HepG2 (cell line): ENCODE measurements around the gene ZBTB7B. TPM values are rescaled to one million over a fixed set of nuclear protein-coding genes. Genes with fewer than 3 reads are reported as not detected.

Experiments
- AKAP8 ChIP-seq: sonication (generic); formaldehyde crosslinking; IDR thresholded peaks from 2 replicates; pipeline ENCODE4 v1.5.1; 2020; ENCODE audit warnings: mild to moderate bottlenecking, missing genetic modification reagents
- CEBPB ChIP-seq: IDR thresholded peaks from 2 replicates; pipeline ENCODE4 v1.6.1; 2011; ENCODE audit warnings: low read depth, low read length, improper control_type of control experiment, borderline replicate concordance
- NFE2 ChIP-seq: sonication (generic); formaldehyde crosslinking; IDR thresholded peaks from 2 replicates; pipeline ENCODE4 v1.4.0; 2020; ENCODE audit warnings: missing genetic modification reagents
- NFE2L1 ChIP-seq: sonication (generic); formaldehyde crosslinking; IDR thresholded peaks from 2 replicates; pipeline ENCODE4 v1.4.0; 2020; ENCODE audit warnings: missing genetic modification reagents, mild to moderate bottlenecking, borderline replicate concordance
- NONO ChIP-seq, 2 experiments: fragments of 450-650 bp in 1 of 2; sonication (generic) in 1 of 2; formaldehyde crosslinking in 1 of 2; IDR thresholded peaks in 1 of 2; conservative IDR thresholded peaks in 1 of 2; 2 replicates each; pipeline versions ENCODE4 v1.6.1 to v1.8.0; 2017 to 2022; ENCODE audit warnings: mild to moderate bottlenecking in 1 of 2, missing genetic modification reagents in 1 of 2, moderate library complexity in 1 of 2
- SETDB1 ChIP-seq: sonication (generic); formaldehyde crosslinking; IDR thresholded peaks from 2 replicates; pipeline ENCODE4 v1.5.1; 2020; ENCODE audit warnings: missing genetic modification reagents, mild to moderate bottlenecking, borderline replicate concordance
- SRSF1 ChIP-seq: fragments of 200-400 bp; formaldehyde crosslinking; optimal IDR thresholded peaks from 2 replicates; pipeline ENCODE3; 2017; ENCODE audit warnings: mild to moderate bottlenecking, low read depth, low read length, moderate library complexity
- STAT5B ChIP-seq: sonication (generic); formaldehyde crosslinking; IDR thresholded peaks from 2 replicates; pipeline ENCODE4 v1.4.0; 2020; ENCODE audit warnings: missing genetic modification reagents
- ZSCAN22 ChIP-seq: sonication (generic); formaldehyde crosslinking; IDR thresholded peaks from 2 replicates; pipeline ENCODE4 v1.4.0; 2020; ENCODE audit warnings: mild to moderate bottlenecking, missing genetic modification reagents
- polyA plus RNA-seq, 8 experiments: library from polyadenylated mRNA; depleted of rRNA in 3 of 8; stranded (reverse) in 7 of 8; unstranded in 1 of 8; fragments of >200 nt; fragmentation: Illumina TruSeq in 4 of 8; extraction: Trizol in 4 of 8; gene quantifications; 2 replicates each; pipeline versions ENCODE4 v1.2.1 to v1.2.3, GENCODE V29; 2011 to 2016; ENCODE audit warnings: low read depth in 4 of 8, missing spikeins in 1 of 8, mixed read lengths in 1 of 8; ENCODE audit not compliant: insufficient read depth in 1 of 8
- total RNA-seq, 5 experiments: library from RNA; depleted of rRNA; stranded (reverse); fragments of >200 nt; fragmentation: Illumina TruSeq; extraction: Trizol; gene quantifications; 2 replicates each; pipeline ENCODE4 v1.2.3, GENCODE V29; 2016; ENCODE audit warnings: low read depth in 1 of 5
- TF ChIP-seq, protein P1 (sequence below): sonication (generic); formaldehyde crosslinking; IDR thresholded peaks from 2 replicates; pipeline ENCODE4 v1.8.1; 2023; ENCODE audit warnings: mild to moderate bottlenecking, moderate library complexity, missing genetic modification reagents
- TF ChIP-seq, protein P2 (sequence below): sonication (generic); formaldehyde crosslinking; IDR thresholded peaks from 2 replicates; pipeline ENCODE4 v1.5.1; 2020; ENCODE audit warnings: mild to moderate bottlenecking, missing genetic modification reagents, moderate library complexity
- TF ChIP-seq, protein P3 (sequence below): sonication (generic); formaldehyde crosslinking; IDR thresholded peaks from 2 replicates; pipeline ENCODE4 v1.5.0; 2020; ENCODE audit warnings: mild to moderate bottlenecking, missing genetic modification reagents, borderline replicate concordance
- TF ChIP-seq, protein P4 (sequence below): sonication (generic); formaldehyde crosslinking; IDR thresholded peaks from 2 replicates; pipeline ENCODE4 v1.4.0; 2020; ENCODE audit warnings: missing genetic modification reagents, borderline replicate concordance

The ZBTB7B gene
- total and polyA plus RNA-seq, 2 of the 13 experiments (the other 11 are each of a cell fraction or from before 2014, with no cell fraction given), result 15.5 to 17.5 TPM

DNA sequence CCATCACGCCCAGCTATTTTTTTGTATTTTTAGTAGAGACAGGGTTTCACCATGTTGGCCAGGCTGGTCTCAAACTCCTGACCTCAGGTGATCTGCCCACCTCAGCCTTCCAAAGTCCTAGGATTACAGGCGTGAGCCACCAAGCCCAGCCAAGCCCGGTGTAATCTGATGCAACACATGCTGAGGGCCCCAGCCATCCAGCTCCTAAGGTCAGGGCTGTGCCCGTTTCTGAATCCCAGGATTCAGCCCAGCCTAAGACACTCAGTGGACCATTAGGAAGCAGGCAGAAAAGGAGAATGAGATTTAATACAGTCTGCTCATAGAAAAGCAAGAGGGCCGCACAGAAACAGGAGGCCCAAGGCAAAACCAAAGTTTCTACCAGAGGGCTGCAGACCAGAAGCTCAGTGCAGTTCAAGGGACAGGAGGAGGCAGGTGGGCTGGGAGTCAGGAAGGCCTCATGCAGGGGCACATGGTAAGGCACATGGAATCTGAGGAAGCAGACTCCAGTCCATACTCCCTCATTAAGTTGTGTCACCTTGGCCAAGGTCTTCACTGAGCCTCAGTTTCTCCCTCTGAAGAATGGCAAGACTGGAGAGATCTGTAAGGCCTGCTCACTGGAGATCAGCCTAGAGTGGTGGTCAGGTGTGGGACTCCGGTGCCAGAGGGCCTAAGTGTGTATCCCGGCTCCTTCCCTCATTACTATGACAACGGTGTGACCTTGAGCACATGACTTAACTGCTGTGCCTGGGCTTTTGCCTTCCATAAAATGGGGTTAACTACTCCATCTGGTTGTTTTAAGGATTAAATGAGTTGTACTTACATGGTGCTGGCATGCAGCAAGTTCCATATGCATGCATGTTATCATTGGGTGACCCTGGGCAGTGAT is 46.1 kb downstream of the ZBTB7B start (continued):
- TF ChIP-seq, protein P1, sequence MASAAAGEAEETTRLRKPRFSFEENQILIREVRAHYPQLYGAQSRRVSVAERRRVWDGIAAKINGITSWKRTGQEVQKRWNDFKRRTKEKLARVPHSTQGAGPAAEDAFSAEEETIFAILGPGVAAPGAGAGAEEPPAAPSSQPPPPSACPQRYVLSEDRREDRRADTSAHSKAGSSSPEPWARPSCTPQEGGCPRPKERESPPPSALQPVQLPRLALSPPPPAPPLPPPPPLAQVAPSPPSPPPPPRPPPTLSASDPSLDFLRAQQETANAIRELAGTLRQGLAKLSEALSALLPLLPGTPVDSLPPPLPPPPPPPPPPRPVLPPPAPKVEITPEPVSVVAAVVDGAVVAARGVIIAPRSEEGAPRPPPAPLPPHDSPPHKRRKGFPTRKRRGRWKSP (CRISPR knock-in tag), result peak; percentile 56; the same call in 1 of the 2 replicates
- TF ChIP-seq NFE2L1 (CRISPR knock-in tag) (no peak), CEBPB (peak; percentile 64; the same call in 1 of the 2 replicates), NONO (IDR thresholded peaks at IDR 0.05) (no peak), NONO (CRISPR knock-in tag; conservative IDR thresholded peaks at IDR 0.05) (0 out of 2 replicates have a peak, but pooled peaks have one; percentile 23), SRSF1 (no peak), SETDB1 (CRISPR knock-in tag) (no peak), AKAP8 (CRISPR knock-in tag) (no peak), STAT5B (CRISPR knock-in tag) (no peak), NFE2 (no peak), ZSCAN22 (CRISPR knock-in tag) (no peak)
- TF ChIP-seq, protein P2, sequence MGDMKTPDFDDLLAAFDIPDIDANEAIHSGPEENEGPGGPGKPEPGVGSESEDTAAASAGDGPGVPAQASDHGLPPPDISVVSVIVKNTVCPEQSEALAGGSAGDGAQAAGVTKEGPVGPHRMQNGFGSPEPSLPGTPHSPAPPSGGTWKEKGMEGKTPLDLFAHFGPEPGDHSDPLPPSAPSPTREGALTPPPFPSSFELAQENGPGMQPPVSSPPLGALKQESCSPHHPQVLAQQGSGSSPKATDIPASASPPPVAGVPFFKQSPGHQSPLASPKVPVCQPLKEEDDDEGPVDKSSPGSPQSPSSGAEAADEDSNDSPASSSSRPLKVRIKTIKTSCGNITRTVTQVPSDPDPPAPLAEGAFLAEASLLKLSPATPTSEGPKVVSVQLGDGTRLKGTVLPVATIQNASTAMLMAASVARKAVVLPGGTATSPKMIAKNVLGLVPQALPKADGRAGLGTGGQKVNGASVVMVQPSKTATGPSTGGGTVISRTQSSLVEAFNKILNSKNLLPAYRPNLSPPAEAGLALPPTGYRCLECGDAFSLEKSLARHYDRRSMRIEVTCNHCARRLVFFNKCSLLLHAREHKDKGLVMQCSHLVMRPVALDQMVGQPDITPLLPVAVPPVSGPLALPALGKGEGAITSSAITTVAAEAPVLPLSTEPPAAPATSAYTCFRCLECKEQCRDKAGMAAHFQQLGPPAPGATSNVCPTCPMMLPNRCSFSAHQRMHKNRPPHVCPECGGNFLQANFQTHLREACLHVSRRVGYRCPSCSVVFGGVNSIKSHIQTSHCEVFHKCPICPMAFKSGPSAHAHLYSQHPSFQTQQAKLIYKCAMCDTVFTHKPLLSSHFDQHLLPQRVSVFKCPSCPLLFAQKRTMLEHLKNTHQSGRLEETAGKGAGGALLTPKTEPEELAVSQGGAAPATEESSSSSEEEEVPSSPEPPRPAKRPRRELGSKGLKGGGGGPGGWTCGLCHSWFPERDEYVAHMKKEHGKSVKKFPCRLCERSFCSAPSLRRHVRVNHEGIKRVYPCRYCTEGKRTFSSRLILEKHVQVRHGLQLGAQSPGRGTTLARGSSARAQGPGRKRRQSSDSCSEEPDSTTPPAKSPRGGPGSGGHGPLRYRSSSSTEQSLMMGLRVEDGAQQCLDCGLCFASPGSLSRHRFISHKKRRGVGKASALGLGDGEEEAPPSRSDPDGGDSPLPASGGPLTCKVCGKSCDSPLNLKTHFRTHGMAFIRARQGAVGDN, result 0 out of 2 replicates have a peak, but pooled peaks have one; percentile 33
- TF ChIP-seq, protein P3, sequence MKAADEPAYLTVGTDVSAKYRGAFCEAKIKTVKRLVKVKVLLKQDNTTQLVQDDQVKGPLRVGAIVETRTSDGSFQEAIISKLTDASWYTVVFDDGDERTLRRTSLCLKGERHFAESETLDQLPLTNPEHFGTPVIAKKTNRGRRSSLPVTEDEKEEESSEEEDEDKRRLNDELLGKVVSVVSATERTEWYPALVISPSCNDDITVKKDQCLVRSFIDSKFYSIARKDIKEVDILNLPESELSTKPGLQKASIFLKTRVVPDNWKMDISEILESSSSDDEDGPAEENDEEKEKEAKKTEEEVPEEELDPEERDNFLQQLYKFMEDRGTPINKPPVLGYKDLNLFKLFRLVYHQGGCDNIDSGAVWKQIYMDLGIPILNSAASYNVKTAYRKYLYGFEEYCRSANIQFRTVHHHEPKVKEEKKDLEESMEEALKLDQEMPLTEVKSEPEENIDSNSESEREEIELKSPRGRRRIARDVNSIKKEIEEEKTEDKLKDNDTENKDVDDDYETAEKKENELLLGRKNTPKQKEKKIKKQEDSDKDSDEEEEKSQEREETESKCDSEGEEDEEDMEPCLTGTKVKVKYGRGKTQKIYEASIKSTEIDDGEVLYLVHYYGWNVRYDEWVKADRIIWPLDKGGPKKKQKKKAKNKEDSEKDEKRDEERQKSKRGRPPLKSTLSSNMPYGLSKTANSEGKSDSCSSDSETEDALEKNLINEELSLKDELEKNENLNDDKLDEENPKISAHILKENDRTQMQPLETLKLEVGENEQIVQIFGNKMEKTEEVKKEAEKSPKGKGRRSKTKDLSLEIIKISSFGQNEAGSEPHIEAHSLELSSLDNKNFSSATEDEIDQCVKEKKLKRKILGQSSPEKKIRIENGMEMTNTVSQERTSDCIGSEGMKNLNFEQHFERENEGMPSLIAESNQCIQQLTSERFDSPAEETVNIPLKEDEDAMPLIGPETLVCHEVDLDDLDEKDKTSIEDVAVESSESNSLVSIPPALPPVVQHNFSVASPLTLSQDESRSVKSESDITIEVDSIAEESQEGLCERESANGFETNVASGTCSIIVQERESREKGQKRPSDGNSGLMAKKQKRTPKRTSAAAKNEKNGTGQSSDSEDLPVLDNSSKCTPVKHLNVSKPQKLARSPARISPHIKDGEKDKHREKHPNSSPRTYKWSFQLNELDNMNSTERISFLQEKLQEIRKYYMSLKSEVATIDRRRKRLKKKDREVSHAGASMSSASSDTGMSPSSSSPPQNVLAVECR (CRISPR knock-in tag), result peak; percentile 35; the same call in 1 of the 2 replicates
- TF ChIP-seq, protein P4, sequence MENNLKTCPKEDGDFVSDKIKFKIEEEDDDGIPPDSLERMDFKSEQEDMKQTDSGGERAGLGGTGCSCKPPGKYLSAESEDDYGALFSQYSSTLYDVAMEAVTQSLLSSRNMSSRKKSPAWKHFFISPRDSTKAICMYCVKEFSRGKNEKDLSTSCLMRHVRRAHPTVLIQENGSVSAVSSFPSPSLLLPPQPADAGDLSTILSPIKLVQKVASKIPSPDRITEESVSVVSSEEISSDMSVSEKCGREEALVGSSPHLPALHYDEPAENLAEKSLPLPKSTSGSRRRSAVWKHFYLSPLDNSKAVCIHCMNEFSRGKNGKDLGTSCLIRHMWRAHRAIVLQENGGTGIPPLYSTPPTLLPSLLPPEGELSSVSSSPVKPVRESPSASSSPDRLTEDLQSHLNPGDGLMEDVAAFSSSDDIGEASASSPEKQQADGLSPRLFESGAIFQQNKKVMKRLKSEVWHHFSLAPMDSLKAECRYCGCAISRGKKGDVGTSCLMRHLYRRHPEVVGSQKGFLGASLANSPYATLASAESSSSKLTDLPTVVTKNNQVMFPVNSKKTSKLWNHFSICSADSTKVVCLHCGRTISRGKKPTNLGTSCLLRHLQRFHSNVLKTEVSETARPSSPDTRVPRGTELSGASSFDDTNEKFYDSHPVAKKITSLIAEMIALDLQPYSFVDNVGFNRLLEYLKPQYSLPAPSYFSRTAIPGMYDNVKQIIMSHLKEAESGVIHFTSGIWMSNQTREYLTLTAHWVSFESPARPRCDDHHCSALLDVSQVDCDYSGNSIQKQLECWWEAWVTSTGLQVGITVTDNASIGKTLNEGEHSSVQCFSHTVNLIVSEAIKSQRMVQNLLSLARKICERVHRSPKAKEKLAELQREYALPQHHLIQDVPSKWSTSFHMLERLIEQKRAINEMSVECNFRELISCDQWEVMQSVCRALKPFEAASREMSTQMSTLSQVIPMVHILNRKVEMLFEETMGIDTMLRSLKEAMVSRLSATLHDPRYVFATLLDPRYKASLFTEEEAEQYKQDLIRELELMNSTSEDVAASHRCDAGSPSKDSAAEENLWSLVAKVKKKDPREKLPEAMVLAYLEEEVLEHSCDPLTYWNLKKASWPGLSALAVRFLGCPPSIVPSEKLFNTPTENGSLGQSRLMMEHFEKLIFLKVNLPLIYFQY (CRISPR knock-in tag), result 0 out of 2 replicates have a peak, but pooled peaks have one; percentile 23
